Stimulated activated effector memory CD8-positive, alpha-beta T cell treated with anti-CD3 and anti-CD28 coated beads, Interleukin-12 subunit alpha, Interleukin-12 subunit beta, amount 100 ng/mL, for 72 hours (primary cell): ENCODE data around the gene ERN1.
A peak's percentile ranks its signal among the peaks of the same experiment; 100 is the strongest.

Experiments
- ATAC-seq: fragments of 150-1000 bp; cut with Tn5 transposase; 2 replicates; pipeline ENCODE4 v1.10.0; 2021
- DNase-seq, 2 donors: peaks; one replicate each; pipeline ENCODE4 v3.0.0; 2021 to 2022; ENCODE audit warnings: low spot score in 2 of 2
- H3K27ac Mint-ChIP-seq: one replicate; pipeline ENCODE4 v1.8.0; 2022; ENCODE audit warnings: mild to moderate bottlenecking, mixed read lengths
- H3K36me3 Mint-ChIP-seq: one replicate; pipeline ENCODE4 v1.8.0; 2022; ENCODE audit warnings: mild to moderate bottlenecking, mixed read lengths
- H3K4me1 Mint-ChIP-seq: one replicate; pipeline ENCODE4 v1.8.0; 2022; ENCODE audit warnings: mixed read lengths
- H3K4me3 Mint-ChIP-seq: one replicate; pipeline ENCODE4 v1.8.0; 2022; ENCODE audit warnings: mild to moderate bottlenecking, mixed read lengths
- H3K9me3 Mint-ChIP-seq: one replicate; pipeline ENCODE4 v1.8.0; 2022; ENCODE audit warnings: mixed read lengths

Gene ERN1

GRCh38 chr17:64151016-64151368 is 21.0 kb upstream of the ERN1 start:
- DNase-seq (no peak), ATAC-seq (no peak)
- no peaks in the 10 kb centered on the region for H3K9me3 Mint-ChIP-seq
- peaks cover 18% of the 10 kb centered on the region for H3K36me3 Mint-ChIP-seq
- H3K4me1 Mint-ChIP-seq, result peaks cover 23% of the 10 kb centered on the region
- H3K27ac Mint-ChIP-seq, result peak overlapping the region; percentile 65
- no peak overlapping the region for H3K4me3 Mint-ChIP-seq

DNA sequence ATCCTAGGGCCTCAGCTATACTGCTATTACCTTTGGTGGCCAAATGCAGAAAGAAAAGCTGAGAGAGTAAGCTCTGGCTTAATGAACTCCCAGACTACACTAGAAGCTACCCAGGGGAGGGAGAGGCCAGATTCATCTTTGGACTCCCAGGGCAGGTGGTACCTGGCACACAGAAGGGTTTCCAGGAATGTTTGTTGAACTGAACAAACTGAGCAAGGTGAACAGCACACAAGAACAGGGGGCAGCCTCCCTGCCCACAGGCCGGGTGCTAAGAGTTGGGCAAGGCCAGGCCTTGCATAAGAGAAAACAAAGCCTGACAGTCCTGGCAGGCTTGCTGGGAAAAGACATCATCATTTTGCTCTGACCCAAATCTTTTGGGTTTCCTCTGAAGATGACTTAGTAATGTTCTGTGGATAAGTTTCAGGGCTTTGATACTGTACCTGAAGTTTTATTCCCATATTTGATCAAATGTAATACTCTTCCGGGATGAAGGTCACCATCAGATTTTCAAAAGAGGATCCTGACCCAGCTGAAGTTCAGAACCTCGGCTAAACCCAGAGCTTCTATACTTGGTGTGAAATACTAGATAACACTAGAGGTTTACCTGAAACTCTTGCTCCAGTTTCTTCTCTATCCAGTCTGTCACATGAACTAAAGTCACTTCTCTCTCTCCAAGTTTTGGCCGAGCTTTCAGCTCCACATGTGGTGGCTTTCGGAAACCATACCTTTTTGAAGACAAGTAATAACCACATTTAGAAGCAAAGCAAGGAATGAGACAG is 20.5 kb upstream of the ERN1 start:
- no peak for ATAC-seq

DNA sequence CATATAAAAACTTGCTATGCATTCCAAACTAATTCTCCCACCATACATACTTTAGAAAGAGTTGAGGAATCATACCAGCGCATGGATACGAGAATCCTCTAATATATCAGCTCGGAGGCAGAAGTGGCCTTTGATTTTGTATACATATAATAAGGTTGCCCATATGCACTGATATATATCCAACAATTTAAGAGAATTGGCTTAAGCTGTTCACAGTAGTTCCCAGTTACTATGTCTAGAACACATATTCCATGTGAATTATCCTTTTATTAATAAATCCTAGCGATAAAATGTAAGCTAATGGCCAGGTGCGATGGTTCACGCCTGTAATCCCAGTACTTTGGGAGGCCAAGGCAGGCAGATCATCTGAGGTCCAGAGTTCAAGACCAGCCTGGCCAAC is 19.3 kb upstream of the ERN1 start:
- Mint-ChIP-seq H3K4me3 (no peak overlapping the region), H3K36me3 (peaks cover 18% of the 10 kb centered on the region), H3K27ac (no peak overlapping the region), H3K4me1 (peaks cover 23% of the 10 kb centered on the region), H3K9me3 (no peaks in the 10 kb centered on the region)
- no peak for ATAC-seq
- DNase-seq, result no peak

More for the DNA sequence above, 20.5 kb upstream of the ERN1 start:
- Mint-ChIP-seq H3K4me1 (peaks cover 23% of the 10 kb centered on the region), H3K36me3 (peaks cover 18% of the 10 kb centered on the region), H3K27ac (peak overlapping the region; percentile 65), H3K4me3 (no peak overlapping the region), H3K9me3 (no peaks in the 10 kb centered on the region)
- DNase-seq, result no peak

- no peak for ATAC-seq
- peaks cover 18% of the 10 kb centered on the region for H3K36me3 Mint-ChIP-seq
- no peak overlapping the region for H3K4me3 Mint-ChIP-seq
- peak overlapping the region; percentile 58 for H3K27ac Mint-ChIP-seq
- no peak for DNase-seq
- no peaks in the 10 kb centered on the region for H3K9me3 Mint-ChIP-seq
- peaks cover 23% of the 10 kb centered on the region for H3K4me1 Mint-ChIP-seq
Measured at GRCh38 chr17:64148699-64149098, 18.8 kb upstream of the ERN1 start.

DNA sequence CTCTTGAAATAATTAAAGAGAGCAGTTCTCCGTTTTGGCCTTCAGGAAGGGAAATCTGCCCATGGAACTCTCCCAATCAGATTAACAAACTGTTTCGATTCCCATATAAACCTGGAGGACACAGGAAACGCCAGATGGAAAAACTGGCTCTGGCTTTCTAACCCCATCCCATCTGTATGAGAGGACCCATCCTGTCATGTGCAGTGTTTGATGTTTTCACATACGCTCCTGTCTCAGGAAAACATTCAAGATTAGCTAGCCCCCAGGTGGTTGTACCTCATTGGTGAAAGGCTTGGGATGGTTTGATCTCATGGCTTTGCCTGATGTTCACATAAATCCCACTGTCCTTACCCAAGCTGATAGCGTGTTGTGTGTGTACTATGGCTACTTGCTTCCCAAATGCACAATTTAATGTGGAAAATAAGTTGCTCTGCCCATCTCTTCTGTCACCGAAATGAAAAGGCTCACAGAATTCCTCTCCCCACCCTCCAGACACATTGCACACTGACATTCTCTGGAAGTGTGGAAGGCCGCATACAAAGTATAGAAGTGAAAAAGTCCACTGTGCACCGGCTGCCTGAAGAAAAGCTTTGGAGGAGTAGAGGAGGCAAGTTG is 18.2 kb upstream of the ERN1 start:
- Mint-ChIP-seq H3K4me3 (no peak overlapping the region), H3K36me3 (peaks cover 12% of the 10 kb centered on the region), H3K4me1 (peaks cover 23% of the 10 kb centered on the region), H3K9me3 (no peaks in the 10 kb centered on the region), H3K27ac (peak overlapping the region; percentile 58)
- no peak for DNase-seq
- no peak for ATAC-seq

GRCh38 chr17:64147110-64148016 is 17.4 kb upstream of the ERN1 start:
- peak overlapping the region; percentile 58 for H3K27ac Mint-ChIP-seq
- no peak for ATAC-seq
- no peak for DNase-seq
- peaks cover 5% of the 10 kb centered on the region for H3K36me3 Mint-ChIP-seq
- H3K4me3 Mint-ChIP-seq, result no peak overlapping the region
- peaks cover 23% of the 10 kb centered on the region for H3K4me1 Mint-ChIP-seq
- no peaks in the 10 kb centered on the region for H3K9me3 Mint-ChIP-seq

DNA sequence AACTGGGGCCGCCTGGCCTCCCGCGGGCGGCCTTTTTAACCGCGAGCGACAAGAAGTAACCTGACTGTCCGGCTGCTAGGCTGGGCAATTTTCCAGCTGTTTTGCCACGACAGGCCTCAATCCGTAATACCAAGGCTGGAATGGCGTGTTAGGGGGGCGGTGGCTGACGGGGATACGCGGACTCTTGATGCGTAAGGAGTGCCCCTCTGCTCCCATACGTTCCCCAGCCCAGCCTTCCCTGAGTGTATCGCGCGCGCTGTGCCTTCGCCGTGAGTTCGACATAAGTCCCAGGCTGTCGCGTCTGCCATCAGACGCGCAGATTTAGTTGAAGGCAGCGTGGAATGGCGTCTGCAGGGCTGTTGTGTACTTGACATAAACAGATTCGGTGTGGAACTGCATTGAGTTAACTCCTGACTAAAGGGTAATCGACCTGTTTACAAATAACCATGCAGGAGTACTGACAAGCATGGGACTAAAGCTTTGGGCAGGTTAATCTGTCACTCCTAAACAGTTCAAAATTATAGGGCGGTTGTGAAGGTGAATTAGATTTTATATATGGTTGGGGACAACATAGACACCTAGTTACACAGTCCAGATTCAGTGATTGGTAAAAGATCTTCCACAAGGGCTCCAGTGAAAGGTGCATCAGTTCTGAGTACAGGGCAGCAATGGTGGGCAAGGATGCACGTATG is 16.6 kb upstream of the ERN1 start:
- peak; percentile 47 for ATAC-seq

DNA sequence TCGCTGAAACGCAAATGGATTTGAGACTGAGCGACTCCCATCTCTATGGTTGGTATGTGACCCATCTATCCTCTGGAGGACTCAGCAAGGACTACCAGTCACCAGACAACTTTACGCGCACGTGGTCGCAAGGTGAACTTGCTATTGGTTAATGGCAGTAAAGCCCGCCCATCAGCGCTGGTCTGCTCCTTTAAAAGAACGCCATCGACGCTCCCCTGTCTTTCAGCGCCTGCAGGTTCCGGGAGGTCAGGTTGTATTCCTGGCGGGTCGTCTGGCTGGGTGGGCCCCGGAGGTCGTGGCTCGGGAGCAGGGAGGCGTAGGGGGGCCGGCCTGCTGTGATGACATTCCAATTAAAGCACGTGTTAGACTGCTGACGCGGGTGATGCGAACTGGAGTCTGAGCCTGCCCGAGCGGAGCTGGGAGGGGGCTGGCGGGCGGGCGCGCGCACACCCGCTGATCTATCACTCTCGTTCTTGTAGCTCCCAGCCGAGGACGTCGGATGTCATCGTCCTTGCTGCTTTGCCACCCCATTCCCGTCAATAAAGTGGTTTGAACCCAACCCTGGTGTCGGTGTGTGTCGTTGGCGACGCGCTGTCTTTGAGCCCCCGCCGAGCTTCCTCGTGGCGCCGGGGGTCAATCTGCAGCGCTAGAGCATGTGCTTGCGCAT is 15.9 kb upstream of the ERN1 start:
- peaks cover 23% of the 10 kb centered on the region for H3K4me1 Mint-ChIP-seq
- H3K9me3 Mint-ChIP-seq, result no peaks in the 10 kb centered on the region
- no peak overlapping the region for H3K4me3 Mint-ChIP-seq
- no peaks in the 10 kb centered on the region for H3K36me3 Mint-ChIP-seq
- ATAC-seq, result peak; percentile 97
- H3K27ac Mint-ChIP-seq, result no peak overlapping the region
- DNase-seq, result peak; percentile 85 to 97

More for the DNA sequence above, 16.6 kb upstream of the ERN1 start:
- DNase-seq, result peak; percentile 27 to 81
- Mint-ChIP-seq H3K4me1 (peaks cover 23% of the 10 kb centered on the region), H3K9me3 (no peaks in the 10 kb centered on the region), H3K4me3 (no peak overlapping the region), H3K36me3 (no peaks in the 10 kb centered on the region), H3K27ac (no peak overlapping the region)

GRCh38 chr17:64145375-64145750 is 15.4 kb upstream of the ERN1 start:
- ATAC-seq (no peak), DNase-seq (no peak)
- Mint-ChIP-seq H3K9me3 (no peaks in the 10 kb centered on the region), H3K4me3 (no peak overlapping the region), H3K36me3 (no peaks in the 10 kb centered on the region), H3K4me1 (peaks cover 23% of the 10 kb centered on the region), H3K27ac (no peak overlapping the region)

- H3K9me3 Mint-ChIP-seq, result no peaks in the 10 kb centered on the region
- ATAC-seq (no peak), DNase-seq (no peak)
- no peak overlapping the region for H3K27ac Mint-ChIP-seq
- H3K36me3 Mint-ChIP-seq, result no peaks in the 10 kb centered on the region
- H3K4me3 Mint-ChIP-seq, result no peak overlapping the region
- H3K4me1 Mint-ChIP-seq, result no peaks in the 10 kb centered on the region
Measured at GRCh38 chr17:64139542-64139941, 9.6 kb upstream of the ERN1 start.

GRCh38 chr17:64138441-64138840 is 8.5 kb upstream of the ERN1 start:
- no peak overlapping the region for H3K4me3 Mint-ChIP-seq
- DNase-seq, result no peak
- peaks cover 4% of the 10 kb centered on the region for H3K4me1 Mint-ChIP-seq
- H3K9me3 Mint-ChIP-seq, result no peaks in the 10 kb centered on the region
- no peak overlapping the region for H3K27ac Mint-ChIP-seq
- no peaks in the 10 kb centered on the region for H3K36me3 Mint-ChIP-seq
- no peak for ATAC-seq

DNA sequence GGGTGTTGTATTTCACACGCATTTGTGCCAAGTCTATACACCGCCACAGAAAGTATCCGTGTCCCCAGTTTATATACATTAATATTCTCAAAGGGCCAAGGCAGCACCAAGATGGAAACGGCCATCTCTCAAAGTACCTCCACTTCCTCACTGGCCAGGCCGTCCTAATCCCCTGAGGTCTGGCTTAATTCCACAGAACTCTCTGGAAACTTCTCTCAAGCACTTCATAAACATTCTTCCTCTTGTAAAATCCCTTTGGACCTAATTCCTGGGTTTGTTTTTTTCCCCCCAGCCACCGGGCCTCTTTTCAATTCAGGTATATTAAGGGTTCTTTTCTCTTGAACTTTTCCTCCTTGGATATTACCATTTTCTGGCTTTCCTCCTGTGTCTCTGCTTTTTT is 5.1 kb upstream of the ERN1 start:
- Mint-ChIP-seq H3K9me3 (no peaks in the 10 kb centered on the region), H3K36me3 (peaks cover 10% of the 10 kb centered on the region), H3K27ac (no peak overlapping the region), H3K4me1 (peaks cover 35% of the 10 kb centered on the region), H3K4me3 (no peak overlapping the region)
- ATAC-seq (no peak), DNase-seq (no peak)

DNA sequence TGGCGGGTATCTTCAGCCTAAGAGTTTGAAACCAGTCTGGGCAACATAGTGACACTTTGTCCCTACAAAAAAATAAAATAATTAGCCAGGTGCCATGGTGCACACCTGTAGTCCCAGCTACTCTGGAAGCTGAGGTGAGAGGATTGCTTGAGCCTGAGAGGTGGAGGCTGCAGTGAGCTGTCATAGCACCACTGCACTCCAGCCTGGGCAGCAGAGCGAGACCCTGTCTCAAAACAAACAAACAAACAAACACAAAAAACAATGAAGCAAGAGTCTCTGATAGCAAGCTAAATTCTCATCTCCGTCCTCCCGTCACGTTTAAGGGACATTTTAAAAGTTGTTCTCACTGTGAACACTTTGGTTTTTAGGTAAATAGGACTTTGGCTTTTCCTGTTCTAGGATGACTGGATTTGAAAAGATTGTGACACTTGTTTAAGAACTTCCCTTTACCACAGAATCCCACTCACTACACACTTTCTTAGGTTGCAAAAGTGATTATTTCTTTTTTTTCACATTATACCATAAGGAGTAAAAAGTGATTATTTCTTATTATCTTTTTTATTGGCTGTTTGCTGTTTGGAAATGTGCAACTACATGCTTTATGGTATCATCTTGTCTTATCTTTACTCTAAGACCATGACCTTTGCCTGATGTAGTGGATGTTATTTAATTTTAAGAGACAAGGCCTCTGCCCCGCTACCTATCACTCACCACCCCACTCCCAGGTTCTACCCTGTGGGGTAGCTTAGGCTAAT is 4.4 kb upstream of the ERN1 start:
- Mint-ChIP-seq H3K4me1 (peaks cover 35% of the 10 kb centered on the region), H3K9me3 (no peaks in the 10 kb centered on the region), H3K4me3 (no peak overlapping the region), H3K27ac (no peak overlapping the region), H3K36me3 (peaks cover 12% of the 10 kb centered on the region)
- DNase-seq, result no peak
- ATAC-seq, result no peak

DNA sequence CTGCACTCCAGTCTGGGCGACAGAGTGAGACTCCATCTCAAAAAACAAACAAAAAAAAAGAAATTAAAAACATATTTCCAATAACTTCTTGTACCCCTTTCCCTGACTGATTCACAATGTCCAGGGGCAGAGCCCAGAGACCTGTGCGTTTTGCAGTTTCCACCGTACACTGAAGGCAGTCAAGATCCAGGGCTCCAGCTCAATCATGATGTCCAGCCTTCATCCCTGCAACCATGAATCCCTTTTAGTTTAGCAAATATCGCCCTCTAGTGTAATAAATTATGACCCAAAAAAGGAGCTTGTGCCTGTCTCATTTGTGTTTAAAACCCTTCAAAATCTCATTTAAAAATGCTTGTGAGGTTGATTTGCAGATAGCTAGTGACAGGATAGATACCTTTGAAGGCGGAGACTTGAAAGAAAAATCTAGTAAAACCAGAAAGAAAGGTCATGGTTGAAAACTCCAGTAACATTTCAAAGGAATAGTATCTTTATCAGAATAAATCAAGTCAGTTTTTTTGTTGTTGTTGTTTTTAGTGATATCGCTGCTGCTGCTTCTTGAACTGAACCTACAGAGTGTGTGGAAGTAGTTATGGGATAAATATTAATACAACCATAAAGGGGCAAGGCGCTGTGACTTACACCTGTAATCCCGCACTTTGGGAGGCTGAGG is 3.7 kb upstream of the ERN1 start:
- Mint-ChIP-seq H3K4me3 (no peak overlapping the region), H3K27ac (no peak overlapping the region)

More for the DNA sequence above, 3.7 kb upstream of the ERN1 start:
- ATAC-seq (no peak), DNase-seq (no peak)
- Mint-ChIP-seq H3K9me3 (no peaks in the 10 kb centered on the region), H3K36me3 (peaks cover 18% of the 10 kb centered on the region), H3K4me1 (peaks cover 35% of the 10 kb centered on the region)
